NCI-H128 (cell line): Measurements from ENCODE around the gene PDCD1.

Experiments used
- DNase-seq: peaks from one replicate; lab custom pipeline; 2025; ENCODE audit not compliant: unreplicated experiment; lab: John Stamatoyannopoulos, UW

PDCD1 gene

GRCh38 chr2:241865957-241866789 is 7.5 kb upstream of the PDCD1 start:
- no peak for DNase-seq

GRCh38 chr2:241865416-241865956 is 6.8 kb upstream of the PDCD1 start:
- DNase-seq = no peak

- no peak for DNase-seq
These were observed 6.1 kb upstream of the PDCD1 start for GRCh38 chr2:241864850-241865213.

- no peak for DNase-seq
These were observed 5.6 kb upstream of the PDCD1 start for GRCh38 chr2:241864168-241864849.

GRCh38 chr2:241863536-241863954 is 4.9 kb upstream of the PDCD1 start:
- DNase-seq = no peak

GRCh38 chr2:241862775-241863535 is 4.3 kb upstream of the PDCD1 start:
- no peak for DNase-seq

GRCh38 chr2:241862093-241862492 is 3.4 kb upstream of the PDCD1 start:
- DNase-seq = no peak

- DNase-seq = no peak
These were observed 2.6 kb upstream of the PDCD1 start for GRCh38 chr2:241861264-241861663.

- no peak for DNase-seq
These were observed 1.7 kb upstream of the PDCD1 start for GRCh38 chr2:241860184-241861078.

GRCh38 chr2:241859436-241860183 is 916 bp upstream of the PDCD1 start:
- DNase-seq = no peak

GRCh38 chr2:241859017-241859435 is 332 bp upstream of the PDCD1 start:
- DNase-seq = no peak

GRCh38 chr2:241857572-241858121 is 1.0 kb downstream of the PDCD1 start:
- DNase-seq = no peak

- DNase-seq = no peak
These were observed 1.6 kb downstream of the PDCD1 start for GRCh38 chr2:241857041-241857541.

GRCh38 chr2:241855888-241856422 is 2.7 kb downstream of the PDCD1 start:
- DNase-seq = no peak

- DNase-seq = no peak
These were observed 3.3 kb downstream of the PDCD1 start for GRCh38 chr2:241855245-241855887.

- no peak for DNase-seq
These were observed 4.1 kb downstream of the PDCD1 start for GRCh38 chr2:241854342-241855244.

- no peak for DNase-seq
These were observed 4.9 kb downstream of the PDCD1 start for GRCh38 chr2:241853651-241854341.
